ENCODE measurements around the gene CEP112.
"Not testable (repeated sequence)": the region's sequence is repeated elsewhere in the genome, so short reads cannot be mapped to it uniquely, and the experiment has no call there.

The CEP112 gene

GRCh38 chr17:65865715-65866425 is 326.1 kb downstream of the CEP112 start:
- no peak for FAIRE-seq

- FAIRE-seq, result no peak
These were observed 327.5 kb downstream of the CEP112 start for GRCh38 chr17:65864394-65864793.

GRCh38 chr17:65857718-65858117 is 334.2 kb downstream of the CEP112 start:
- FAIRE-seq, result no peak

- FAIRE-seq, result no peak
These were observed 335.1 kb downstream of the CEP112 start for GRCh38 chr17:65856865-65857264.

GRCh38 chr17:65855675-65856074 is 336.3 kb downstream of the CEP112 start:
- no peak for FAIRE-seq

- FAIRE-seq, result no peak
These were observed 336.7 kb downstream of the CEP112 start for GRCh38 chr17:65855245-65855644.

GRCh38 chr17:65853816-65854215 is 338.1 kb downstream of the CEP112 start:
- no peak for FAIRE-seq

- no peak for FAIRE-seq
These were observed 339.0 kb downstream of the CEP112 start for GRCh38 chr17:65852911-65853310.

- no peak for FAIRE-seq
These were observed 339.8 kb downstream of the CEP112 start for GRCh38 chr17:65851965-65852736.

- FAIRE-seq, result no peak
These were observed 341.4 kb downstream of the CEP112 start for GRCh38 chr17:65850486-65850885.

- no peak for FAIRE-seq
These were observed 343.2 kb downstream of the CEP112 start for GRCh38 chr17:65848751-65849150.

GRCh38 chr17:65841089-65841488 is 350.8 kb downstream of the CEP112 start:
- no peak for FAIRE-seq

- not testable (repeated sequence) for FAIRE-seq
These were observed 354.7 kb downstream of the CEP112 start for GRCh38 chr17:65837232-65837631.

- FAIRE-seq, result no peak
These were observed 358.7 kb downstream of the CEP112 start for GRCh38 chr17:65833214-65833613.

- no peak for FAIRE-seq
These were observed 361.6 kb downstream of the CEP112 start for GRCh38 chr17:65830356-65830755.

- not testable (repeated sequence) for FAIRE-seq
These were observed 365.4 kb downstream of the CEP112 start for GRCh38 chr17:65826577-65826976.

- no peak for FAIRE-seq
These were observed 367.0 kb downstream of the CEP112 start for GRCh38 chr17:65824901-65825300.

GRCh38 chr17:65823713-65824112 is 368.2 kb downstream of the CEP112 start:
- no peak for FAIRE-seq

GRCh38 chr17:65820811-65821210 is 371.1 kb downstream of the CEP112 start:
- FAIRE-seq, result no peak

- no peak for FAIRE-seq
These were observed 371.6 kb downstream of the CEP112 start for GRCh38 chr17:65820306-65820705.

- FAIRE-seq, result no peak
These were observed 372.1 kb downstream of the CEP112 start for GRCh38 chr17:65819810-65820209.

- FAIRE-seq, result no peak
These were observed 374.0 kb downstream of the CEP112 start for GRCh38 chr17:65817951-65818350.

GRCh38 chr17:65814418-65814817 is 377.5 kb downstream of the CEP112 start:
- FAIRE-seq, result no peak

GRCh38 chr17:65813306-65813705 is 378.6 kb downstream of the CEP112 start:
- FAIRE-seq, result no peak
